Activated T-cell treated with anti-CD3 and anti-CD28 coated beads, Interleukin-2, amount 50 U/mL, for 72 hours (primary cell): Measurements from ENCODE around the gene ALAS1. TPM values are rescaled to one million over a fixed set of nuclear protein-coding genes. Genes with fewer than 3 reads are reported as not detected.
A peak's percentile ranks its signal among the peaks of the same experiment; 100 is the strongest.

Source experiments
- ATAC-seq, 2 donors: fragments of 150-1000 bp; cut with Tn5 transposase; replicated peaks in 1 of 2; 2 replicates each; pipeline ENCODE4 v1.10.0; 2021; ENCODE audit warnings: moderate library complexity in 2 of 2, mild to moderate bottlenecking in 1 of 2
- DNase-seq, 2 donors: peaks; one replicate each; pipeline ENCODE4 v3.0.0; 2021 to 2022; ENCODE audit warnings: mixed read lengths in 1 of 2
- H3K27ac Mint-ChIP-seq: one replicate; pipeline ENCODE4 v1.8.0; 2022; ENCODE audit warnings: mild to moderate bottlenecking, moderate library complexity, mixed read lengths
- H3K27me3 Mint-ChIP-seq: one replicate; pipeline ENCODE4 v1.8.0; 2022; ENCODE audit warnings: low read depth, mixed read lengths
- H3K36me3 Mint-ChIP-seq, 2 donors: one replicate each; pipeline ENCODE4 v1.8.0; 2022; ENCODE audit warnings: mixed read lengths in 2 of 2, mild to moderate bottlenecking in 1 of 2; ENCODE audit not compliant: insufficient read depth in 2 of 2
- H3K4me1 Mint-ChIP-seq: one replicate; pipeline ENCODE4 v1.8.0; 2022; ENCODE audit warnings: low read depth, mixed read lengths
- H3K4me3 Mint-ChIP-seq, 2 donors: one replicate each; pipeline ENCODE4 v1.8.0; 2022; ENCODE audit warnings: mild to moderate bottlenecking in 2 of 2, mixed read lengths in 2 of 2, moderate library complexity in 2 of 2
- H3K9me3 Mint-ChIP-seq, 2 donors: one replicate each; pipeline ENCODE4 v1.8.0; 2022; ENCODE audit warnings: mixed read lengths in 2 of 2
- total RNA-seq, 2 donors: library from RNA; stranded (reverse); gene quantifications; one replicate each; pipeline ENCODE4 v1.2.3, GENCODE V29; 2022

ALAS1 gene
- total RNA-seq, 2 donors from 2014 or later = 62.7 to 63.6 TPM

DNA sequence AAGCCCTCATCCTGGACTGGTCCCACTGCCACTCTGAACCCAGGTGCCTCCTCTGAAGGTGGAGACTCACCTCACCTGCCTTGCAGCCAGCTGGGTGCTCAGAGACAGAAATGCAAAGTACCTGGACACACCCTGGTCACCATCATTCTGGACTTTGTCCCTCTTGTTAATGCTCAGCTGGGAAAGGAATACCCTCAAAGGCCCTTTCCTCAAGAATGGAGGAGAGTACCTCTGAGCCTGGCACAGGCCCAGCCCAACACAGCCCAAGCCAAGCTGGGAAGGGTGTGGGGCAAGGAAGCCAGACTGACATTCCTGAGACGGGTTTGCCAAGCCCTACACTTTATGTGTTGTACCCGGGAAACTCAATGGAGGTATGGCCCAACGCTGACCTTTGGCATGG is 983 bp upstream of the ALAS1 start:
- Mint-ChIP-seq H3K36me3 (peaks cover 3 to 13% of the 10 kb centered on the region in 2 donors), H3K4me1 (peaks cover 55% of the 10 kb centered on the region), H3K27ac (no peak overlapping the region), H3K9me3 (no peaks in the 10 kb centered on the region), H3K4me3 (peak overlapping the region in 1 of 2 donors; percentile 99), H3K27me3 (no peaks in the 10 kb centered on the region)
- DNase-seq = no peak
- no peak for ATAC-seq

DNA sequence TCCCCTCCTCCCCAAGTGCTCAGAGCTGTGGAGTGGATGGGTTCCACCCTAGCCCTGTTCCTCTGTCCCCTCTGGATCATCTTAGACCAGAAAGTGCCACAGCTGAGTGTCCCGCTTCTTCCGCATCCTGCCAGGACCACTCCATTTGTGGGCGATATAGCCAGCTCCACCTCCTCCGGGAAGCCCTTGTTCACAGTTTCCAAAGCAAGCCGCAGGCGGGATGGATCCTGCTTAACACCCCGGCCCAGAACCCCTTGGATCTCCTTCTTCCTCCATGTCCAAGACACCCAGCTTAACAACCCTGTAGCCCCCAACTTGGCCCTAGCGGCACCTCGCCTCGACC is 490 bp upstream of the ALAS1 start:
- Mint-ChIP-seq H3K36me3 (peaks cover 5 to 13% of the 10 kb centered on the region in 2 donors), H3K4me3 (peak overlapping the region; percentile 98 to 99), H3K27ac (peak overlapping the region; percentile 84), H3K4me1 (peaks cover 60% of the 10 kb centered on the region), H3K9me3 (no peaks in the 10 kb centered on the region), H3K27me3 (no peaks in the 10 kb centered on the region)
- ATAC-seq (peak; percentile 2 to 5), DNase-seq (no peak)

DNA sequence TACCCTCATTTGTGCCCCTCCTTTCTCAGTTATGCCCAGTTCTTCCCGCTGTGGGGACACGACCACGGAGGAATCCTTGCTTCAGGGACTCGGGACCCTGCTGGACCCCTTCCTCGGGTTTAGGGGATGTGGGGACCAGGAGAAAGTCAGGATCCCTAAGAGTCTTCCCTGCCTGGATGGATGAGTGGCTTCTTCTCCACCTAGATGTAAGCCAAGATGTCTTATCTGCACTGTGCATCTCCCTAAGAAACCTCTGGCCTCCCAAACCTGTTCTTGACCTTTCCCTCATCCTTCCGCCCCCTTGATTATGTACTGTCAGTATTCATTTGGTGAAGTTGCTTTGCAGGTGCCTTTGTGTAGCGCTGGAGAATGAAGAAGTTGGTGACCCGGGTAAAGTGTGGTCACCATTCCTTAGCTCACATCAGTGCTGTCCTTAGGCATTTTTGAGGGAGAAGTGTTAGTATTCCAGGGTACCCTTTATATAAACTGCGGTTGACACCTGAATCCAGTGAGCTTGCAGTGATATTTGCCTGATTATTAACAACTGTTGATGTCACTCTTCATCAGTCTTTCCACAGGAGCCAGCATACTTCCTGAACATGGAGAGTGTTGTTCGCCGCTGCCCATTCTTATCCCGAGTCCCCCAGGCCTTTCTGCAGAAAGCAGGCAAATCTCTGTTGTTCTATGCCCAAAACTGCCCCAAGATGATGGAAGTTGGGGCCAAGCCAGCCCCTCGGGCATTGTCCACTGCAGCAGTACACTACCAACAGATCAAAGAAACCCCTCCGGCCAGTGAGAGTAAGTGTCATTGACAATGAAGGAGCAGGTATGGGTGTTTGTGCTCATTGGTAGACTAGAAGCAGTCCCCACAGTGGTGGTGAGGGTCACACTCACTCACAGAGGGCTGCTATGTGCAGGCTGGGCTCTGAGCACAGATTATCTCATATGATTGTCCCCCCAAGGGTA is 966 bp downstream of the ALAS1 start:
- Mint-ChIP-seq H3K27ac (peak overlapping the region; percentile 97), H3K4me1 (peaks cover 69% of the 10 kb centered on the region), H3K4me3 (peak overlapping the region; percentile 98 to 99), H3K27me3 (no peaks in the 10 kb centered on the region), H3K9me3 (no peaks in the 10 kb centered on the region), H3K36me3 (peaks cover 8 to 21% of the 10 kb centered on the region in 2 donors)
- ATAC-seq (no peak), DNase-seq (no peak)

DNA sequence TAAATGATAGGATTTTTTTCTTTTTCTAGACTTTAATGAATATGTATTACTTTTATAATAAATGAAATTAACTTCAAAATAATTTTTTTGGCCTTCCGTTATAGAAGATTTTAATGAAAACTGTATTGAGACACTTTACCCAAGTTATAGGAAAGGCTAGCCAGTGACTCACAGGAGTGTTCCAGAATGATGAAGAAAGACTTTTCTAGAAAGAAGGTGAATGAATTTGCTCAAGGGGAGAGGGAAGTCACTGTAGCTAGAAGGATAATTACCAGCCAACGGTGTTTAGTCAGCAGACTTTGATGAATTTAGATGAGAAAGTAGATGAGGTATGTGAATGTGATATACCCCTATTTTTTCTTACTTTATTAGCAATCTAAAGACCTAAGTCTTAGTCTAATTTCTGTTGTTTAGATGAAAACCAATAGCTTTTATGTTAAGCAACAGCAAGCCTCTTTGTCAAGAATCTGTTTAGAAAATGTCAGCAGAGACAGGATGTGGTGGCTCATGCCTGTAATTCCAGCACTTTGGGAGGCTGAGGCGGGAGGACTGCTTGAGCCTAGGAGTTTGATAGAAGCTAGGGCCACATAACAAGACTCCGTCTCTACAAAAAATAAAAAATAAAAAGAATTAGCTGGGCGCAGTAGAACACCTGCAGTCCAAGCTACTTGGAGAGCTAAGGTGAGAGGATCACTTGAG is 3.2 kb downstream of the ALAS1 start:
- peak overlapping the region; percentile 15 for H3K27ac Mint-ChIP-seq

DNA sequence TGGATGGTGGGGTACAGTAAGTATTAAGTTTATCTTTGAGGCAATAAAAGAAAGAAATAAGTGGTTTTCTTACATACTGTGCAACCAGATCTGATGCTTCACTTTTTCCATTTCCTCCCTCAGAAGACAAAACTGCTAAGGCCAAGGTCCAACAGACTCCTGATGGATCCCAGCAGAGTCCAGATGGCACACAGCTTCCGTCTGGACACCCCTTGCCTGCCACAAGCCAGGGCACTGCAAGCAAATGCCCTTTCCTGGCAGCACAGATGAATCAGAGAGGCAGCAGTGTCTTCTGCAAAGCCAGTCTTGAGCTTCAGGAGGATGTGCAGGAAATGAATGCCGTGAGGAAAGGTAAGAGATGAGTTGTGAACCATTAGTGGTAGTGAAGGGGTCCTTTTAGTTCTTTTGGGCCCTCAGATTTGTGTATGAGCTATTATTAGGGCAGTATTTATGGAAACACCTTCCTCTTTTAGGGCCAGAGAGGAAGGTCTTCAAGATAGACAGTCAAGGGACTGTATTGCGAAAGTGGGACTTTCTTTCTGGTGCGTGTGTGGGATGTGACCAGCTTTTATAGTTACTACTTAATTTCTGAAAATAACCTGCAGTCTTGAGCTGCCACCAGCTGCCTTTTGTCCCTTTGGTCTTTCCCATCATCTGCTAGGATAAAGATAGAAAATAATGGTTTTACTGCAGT is 4.6 kb downstream of the ALAS1 start:
- H3K9me3 Mint-ChIP-seq = no peaks in the 10 kb centered on the region
- no peak for ATAC-seq
- peak overlapping the region in 1 of 2 donors; percentile 0 for H3K4me3 Mint-ChIP-seq
- H3K27me3 Mint-ChIP-seq = no peaks in the 10 kb centered on the region
- peak overlapping the region; percentile 0 for H3K27ac Mint-ChIP-seq
- H3K4me1 Mint-ChIP-seq = peaks cover 58% of the 10 kb centered on the region
- peaks cover 17 to 37% of the 10 kb centered on the region in 2 donors for H3K36me3 Mint-ChIP-seq
- no peak for DNase-seq

More for the DNA sequence above, 3.2 kb downstream of the ALAS1 start:
- ATAC-seq = no peak
- peak overlapping the region in 1 of 2 donors; percentile 13 for H3K4me3 Mint-ChIP-seq
- no peak for DNase-seq
- H3K9me3 Mint-ChIP-seq = no peaks in the 10 kb centered on the region
- no peaks in the 10 kb centered on the region for H3K27me3 Mint-ChIP-seq
- H3K36me3 Mint-ChIP-seq = peaks cover 15 to 28% of the 10 kb centered on the region in 2 donors
- H3K4me1 Mint-ChIP-seq = peaks cover 72% of the 10 kb centered on the region

DNA sequence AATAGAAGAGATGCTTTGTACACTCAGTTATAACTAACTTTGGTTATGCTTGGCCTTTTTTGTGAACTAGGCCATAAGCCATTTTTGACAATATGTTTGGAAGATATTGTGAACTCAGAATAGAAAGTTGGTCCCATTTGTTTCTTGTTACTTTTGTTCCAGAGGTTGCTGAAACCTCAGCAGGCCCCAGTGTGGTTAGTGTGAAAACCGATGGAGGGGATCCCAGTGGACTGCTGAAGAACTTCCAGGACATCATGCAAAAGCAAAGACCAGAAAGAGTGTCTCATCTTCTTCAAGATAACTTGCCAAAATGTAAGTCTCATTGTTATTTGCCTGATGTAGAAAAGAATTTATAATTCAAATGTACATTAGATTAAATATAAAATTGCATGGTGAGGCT is 5.7 kb downstream of the ALAS1 start:
- Mint-ChIP-seq H3K4me3 (no peak overlapping the region), H3K36me3 (peaks cover 19 to 40% of the 10 kb centered on the region in 2 donors), H3K9me3 (no peaks in the 10 kb centered on the region), H3K27ac (no peak overlapping the region), H3K27me3 (no peaks in the 10 kb centered on the region), H3K4me1 (peaks cover 51% of the 10 kb centered on the region)
- no peak for ATAC-seq
- DNase-seq = no peak

DNA sequence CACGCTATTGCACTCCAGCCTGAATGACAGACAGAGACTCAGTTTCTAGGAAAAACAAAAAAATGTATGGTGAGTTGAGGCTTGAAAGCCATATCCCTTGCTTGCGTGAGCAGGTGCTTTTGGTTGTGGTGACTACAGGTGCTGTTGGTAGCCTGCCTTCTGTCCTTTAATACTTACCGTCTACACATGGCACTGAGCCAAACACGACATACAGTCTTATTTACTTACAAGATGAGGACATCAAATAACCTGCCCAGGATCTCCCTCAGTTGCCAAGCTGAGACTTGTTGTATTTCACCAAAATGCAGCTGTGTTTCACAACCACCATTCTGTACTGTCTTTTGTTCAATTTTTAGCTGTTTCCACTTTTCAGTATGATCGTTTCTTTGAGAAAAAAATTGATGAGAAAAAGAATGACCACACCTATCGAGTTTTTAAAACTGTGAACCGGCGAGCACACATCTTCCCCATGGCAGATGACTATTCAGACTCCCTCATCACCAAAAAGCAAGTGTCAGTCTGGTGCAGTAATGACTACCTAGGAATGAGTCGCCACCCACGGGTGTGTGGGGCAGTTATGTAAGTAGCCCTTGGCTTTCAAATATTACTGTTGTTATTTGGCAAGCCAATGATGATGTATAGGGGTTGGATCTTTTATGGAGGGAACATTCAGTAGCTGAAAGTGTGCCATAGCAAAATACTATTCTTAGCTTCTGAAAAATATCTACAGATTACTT is 6.5 kb downstream of the ALAS1 start:
- ATAC-seq = peak; percentile 68 to 89
- Mint-ChIP-seq H3K36me3 (peaks cover 19 to 45% of the 10 kb centered on the region in 2 donors), H3K27ac (peak overlapping the region; percentile 62), H3K9me3 (no peaks in the 10 kb centered on the region), H3K4me3 (no peak overlapping the region), H3K4me1 (peaks cover 43% of the 10 kb centered on the region), H3K27me3 (no peaks in the 10 kb centered on the region)
- peak; percentile 27 to 31 for DNase-seq

DNA sequence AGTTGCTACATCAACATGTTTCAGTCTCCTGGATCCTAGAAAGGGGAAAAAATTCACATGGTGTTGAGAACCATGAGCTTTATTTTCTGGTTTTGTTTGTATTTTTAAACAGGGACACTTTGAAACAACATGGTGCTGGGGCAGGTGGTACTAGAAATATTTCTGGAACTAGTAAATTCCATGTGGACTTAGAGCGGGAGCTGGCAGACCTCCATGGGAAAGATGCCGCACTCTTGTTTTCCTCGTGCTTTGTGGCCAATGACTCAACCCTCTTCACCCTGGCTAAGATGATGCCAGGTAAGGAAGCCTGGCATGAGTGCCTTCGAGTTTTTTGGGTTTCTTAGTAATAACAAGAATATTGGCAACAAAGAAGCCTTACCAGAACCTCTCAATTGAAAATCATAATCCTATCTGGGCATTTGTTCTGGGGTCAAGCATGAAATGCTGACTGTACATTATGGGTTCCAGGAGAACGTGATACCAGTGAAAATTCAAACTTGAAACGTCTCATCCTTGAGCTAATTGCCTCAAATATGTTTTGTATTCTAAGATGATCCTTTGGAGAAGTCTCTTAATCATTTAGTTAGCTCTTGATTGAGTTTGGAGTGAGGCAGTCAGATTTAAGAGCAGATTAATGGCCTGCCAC is 7.9 kb downstream of the ALAS1 start:
- no peaks in the 10 kb centered on the region for H3K27me3 Mint-ChIP-seq
- peaks cover 19 to 41% of the 10 kb centered on the region in 2 donors for H3K36me3 Mint-ChIP-seq
- DNase-seq = no peak
- H3K27ac Mint-ChIP-seq = no peak overlapping the region
- H3K4me3 Mint-ChIP-seq = no peak overlapping the region
- ATAC-seq = no peak
- H3K4me1 Mint-ChIP-seq = peaks cover 35% of the 10 kb centered on the region
- no peaks in the 10 kb centered on the region for H3K9me3 Mint-ChIP-seq

DNA sequence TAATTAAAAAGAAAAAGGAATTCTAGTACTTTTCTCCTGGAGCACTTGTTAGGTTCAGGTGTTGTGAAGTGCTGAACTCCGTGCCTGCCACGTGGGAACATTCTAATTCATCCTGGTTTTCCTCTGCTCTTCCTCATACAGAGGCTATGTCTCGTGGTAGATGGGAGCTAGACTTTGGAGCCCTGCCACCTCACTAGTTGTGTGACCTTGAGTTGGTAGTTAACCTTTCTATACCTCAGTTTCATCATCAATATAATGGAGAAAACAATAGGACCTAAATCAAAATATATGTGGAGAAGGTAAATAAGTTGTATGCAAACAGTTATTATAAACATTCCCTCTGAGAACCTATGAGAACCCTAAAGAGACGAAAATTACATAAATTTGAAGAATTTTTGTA is 10.6 kb downstream of the ALAS1 start:
- H3K9me3 Mint-ChIP-seq = no peaks in the 10 kb centered on the region
- H3K27me3 Mint-ChIP-seq = no peaks in the 10 kb centered on the region
- H3K36me3 Mint-ChIP-seq = peaks cover 13 to 34% of the 10 kb centered on the region in 2 donors
- H3K4me3 Mint-ChIP-seq = no peak overlapping the region
- ATAC-seq (no peak), DNase-seq (no peak)
- H3K4me1 Mint-ChIP-seq = peaks cover 19% of the 10 kb centered on the region
- no peak overlapping the region for H3K27ac Mint-ChIP-seq

DNA sequence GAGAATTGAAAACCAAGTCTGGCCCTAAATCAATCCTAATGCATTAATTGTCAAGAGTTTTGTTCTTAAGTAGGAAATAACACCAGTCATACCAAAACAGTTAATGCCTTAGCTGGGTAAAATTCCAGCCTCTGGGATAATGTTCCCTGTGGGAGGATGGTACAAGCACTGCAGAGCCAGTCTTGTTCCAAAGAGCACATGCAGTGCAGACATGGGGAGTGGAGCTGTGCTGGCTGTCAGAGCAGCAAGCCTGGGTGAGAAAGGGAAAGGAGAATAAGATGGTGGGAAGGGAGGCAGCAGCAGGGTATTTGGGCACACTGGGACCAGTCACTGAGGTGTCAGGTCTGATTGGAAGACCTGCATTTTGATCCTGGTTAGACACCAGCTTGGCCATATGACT is 12.1 kb downstream of the ALAS1 start:
- peaks cover 11 to 35% of the 10 kb centered on the region in 2 donors for H3K36me3 Mint-ChIP-seq
- ATAC-seq (no peak), DNase-seq (no peak)
- no peaks in the 10 kb centered on the region for H3K27me3 Mint-ChIP-seq
- peaks cover 10% of the 10 kb centered on the region for H3K4me1 Mint-ChIP-seq
- H3K27ac Mint-ChIP-seq = no peak overlapping the region
- H3K4me3 Mint-ChIP-seq = no peak overlapping the region
- H3K9me3 Mint-ChIP-seq = no peaks in the 10 kb centered on the region

DNA sequence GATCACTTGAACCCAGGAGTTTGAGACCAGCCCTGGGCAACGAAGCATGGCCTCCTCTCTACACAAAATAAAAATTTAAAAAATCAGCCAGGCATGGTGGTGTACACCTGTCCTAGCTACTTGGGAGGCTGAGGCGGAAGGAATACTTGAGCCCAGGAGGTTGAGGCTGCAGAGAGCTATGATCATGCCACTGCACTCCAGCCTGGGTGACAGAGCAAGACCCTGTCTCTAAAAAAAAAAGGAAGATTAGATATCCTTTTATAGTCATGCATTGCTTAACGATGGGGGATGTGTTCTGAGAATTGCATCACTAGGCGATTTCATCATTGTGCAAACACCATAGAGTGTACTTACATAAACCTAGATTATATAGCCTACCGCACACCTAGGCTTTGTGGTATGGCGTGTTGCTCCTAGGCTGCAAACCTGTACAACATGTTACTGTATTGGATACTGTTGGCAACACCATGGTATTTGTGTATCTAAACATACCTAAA is 12.6 kb downstream of the ALAS1 start:
- Mint-ChIP-seq H3K27ac (no peak overlapping the region), H3K9me3 (no peaks in the 10 kb centered on the region), H3K27me3 (no peaks in the 10 kb centered on the region), H3K36me3 (peaks cover 14 to 37% of the 10 kb centered on the region in 2 donors), H3K4me1 (peaks cover 10% of the 10 kb centered on the region), H3K4me3 (no peak overlapping the region)
- DNase-seq (no peak), ATAC-seq (no peak)
